HG03060 (cell line): ENCODE measurements around the gene LFNG.

ENCODE experiments used
- ATAC-seq: cut with Tn5 transposase; IDR thresholded peaks from one replicate; pipeline ENCODE4 v1.9.1; 2021; ENCODE audit warnings: low read depth, moderate number of reproducible peaks; ENCODE audit not compliant: unreplicated experiment

The LFNG gene

DNA sequence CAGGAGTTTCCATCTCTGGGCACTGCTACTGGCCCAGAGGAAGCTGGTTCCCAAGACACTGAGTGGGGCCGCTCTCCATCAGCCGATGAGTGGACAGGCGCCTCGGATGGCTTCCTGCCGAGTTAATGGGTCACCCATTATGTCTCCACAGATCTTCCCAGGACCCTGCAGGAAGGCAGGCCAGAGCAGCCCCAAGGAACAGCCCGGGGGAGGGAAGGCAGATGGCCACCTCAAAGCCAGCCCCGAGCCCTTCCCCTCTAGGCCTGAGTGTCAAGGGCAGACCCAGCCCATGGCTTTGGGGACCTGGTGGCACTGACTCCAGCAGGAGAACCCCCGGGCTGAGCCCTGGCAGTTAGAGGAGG lies 3.4 kb upstream of the LFNG start:
- ATAC-seq = no peak

DNA sequence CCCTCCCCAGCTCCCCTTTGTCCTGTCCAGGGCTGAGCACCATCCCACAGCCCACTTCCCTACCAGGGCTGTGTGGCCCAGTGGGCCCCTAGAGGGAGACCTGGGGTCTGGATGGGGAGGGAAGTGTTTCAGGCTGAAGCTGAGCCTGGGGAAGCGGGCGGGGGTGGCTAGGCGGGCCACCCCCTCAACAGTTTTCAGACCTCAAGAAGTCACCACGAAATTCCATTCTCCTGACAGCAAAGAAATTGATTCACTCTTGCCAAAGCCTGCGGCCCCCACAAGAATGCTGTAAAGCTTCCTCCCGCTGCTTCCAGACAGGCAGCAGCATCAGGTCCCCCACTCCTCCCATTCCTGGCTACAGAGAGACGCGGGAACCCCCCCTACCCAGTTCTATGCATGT lies 2.5 kb upstream of the LFNG start:
- ATAC-seq = no peak

DNA sequence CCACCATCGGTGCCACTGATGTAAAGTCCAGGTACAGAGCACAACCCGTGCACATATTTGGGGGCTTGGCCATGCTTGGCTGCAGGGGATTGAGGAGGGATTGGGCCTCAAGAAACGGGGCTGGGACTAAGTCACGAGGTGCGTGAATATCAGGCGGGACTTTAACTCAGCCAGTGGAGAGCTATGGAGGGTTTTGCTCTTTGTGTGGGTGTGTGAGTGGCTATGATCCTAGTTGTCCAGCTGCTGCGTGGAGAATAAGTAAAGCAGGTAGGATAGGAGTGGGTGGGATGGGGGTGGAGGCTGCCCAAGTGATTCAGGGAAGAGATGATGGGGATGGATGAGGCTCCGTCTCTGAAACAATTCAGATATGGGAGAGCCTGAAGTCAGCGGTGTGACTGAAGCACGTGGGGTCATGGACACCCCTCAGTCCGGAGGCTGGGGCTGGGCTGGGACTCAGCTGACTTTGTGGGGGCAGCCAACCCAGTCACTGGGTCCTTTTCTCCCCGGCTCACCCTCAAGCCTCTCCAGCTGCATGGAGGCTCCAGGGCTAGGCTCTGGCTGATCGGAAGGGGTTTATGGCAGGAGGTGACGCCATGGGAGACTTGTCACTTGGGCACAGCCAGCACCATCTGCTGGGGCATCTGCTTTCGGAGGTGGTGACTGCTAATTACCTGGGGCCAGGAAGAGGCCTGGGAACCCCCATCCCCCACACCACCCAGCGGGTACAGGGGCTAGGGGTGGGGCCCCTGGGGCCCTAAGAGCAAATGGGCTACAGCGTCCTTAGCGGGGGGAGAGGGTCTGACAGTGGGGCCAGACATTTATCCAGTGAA lies 1.7 kb upstream of the LFNG start:
- no peak for ATAC-seq

DNA sequence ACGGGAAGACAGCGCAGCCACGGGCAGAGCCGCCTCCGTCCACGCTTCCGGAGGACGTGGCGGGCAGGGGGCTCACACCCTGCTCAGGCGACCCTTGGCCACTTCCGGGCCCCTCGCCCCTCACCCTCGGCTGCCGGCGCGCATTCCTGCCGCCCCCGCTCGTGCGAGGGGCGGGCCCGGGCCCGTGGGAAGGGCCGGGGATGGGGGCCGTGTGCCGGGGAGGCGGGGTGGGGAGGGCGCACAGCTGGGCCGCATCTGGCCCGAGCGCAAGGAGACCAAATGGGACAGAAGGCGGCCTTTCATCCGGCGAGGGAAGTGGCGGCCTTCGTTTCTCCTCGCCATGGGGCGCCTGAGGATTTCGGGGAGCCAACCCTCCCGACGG lies 846 bp upstream of the LFNG start:
- no peak for ATAC-seq

DNA sequence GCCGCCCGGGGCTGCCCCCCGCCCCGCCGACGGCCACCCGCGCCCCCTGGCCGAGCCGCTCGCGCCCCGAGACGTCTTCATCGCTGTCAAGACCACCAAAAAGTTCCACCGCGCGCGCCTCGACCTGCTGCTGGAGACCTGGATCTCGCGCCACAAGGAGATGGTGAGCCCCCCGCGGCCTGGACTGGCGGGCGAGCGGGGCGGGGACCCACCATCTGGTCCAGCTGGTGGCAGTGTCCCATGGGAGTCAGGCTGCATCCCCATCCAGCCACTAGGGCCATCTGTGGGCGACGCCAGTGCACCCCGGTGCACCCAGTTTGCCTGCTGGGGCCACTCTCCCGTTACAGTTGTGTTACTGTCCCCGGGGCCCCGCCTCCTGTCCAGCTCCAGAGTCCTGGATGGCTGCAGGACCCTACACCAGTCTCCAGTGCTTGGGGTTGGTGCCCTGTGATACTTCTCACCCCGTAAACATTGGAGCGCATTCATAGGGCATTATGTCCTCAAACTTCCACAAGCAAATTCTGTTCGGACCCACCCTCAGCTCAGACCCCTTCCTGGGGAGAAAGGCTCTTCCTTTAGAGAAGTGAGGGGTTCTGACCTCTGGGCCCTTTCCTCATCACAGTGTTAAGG lies 672 bp downstream of the LFNG start:
- no peak for ATAC-seq

DNA sequence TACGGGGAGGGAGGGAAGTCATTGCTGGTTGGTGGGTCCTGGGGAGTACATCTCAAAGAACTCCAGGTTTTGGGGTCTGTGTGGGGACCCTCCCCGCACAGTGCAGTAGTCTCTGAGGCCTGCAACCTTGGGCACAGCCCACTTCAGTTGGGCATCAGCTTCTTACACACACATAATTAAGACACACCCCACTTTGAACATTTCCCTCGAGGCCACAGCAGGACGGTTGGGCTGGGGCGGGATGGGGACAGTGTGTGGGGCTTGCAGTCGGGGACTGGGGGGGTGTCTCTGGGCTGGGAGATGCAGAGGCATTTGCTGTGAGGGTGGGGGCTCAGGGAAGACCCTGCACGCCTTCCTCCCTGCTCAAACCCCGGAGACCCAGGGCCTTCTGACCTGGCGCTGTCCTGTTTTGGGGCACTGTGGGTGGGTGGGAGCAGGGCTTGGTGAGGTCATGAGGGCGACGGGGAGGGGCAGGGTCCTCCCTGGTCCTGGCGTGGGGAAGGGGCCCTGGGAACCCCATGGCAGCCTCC lies 1.3 kb downstream of the LFNG start:
- ATAC-seq = no peak

DNA sequence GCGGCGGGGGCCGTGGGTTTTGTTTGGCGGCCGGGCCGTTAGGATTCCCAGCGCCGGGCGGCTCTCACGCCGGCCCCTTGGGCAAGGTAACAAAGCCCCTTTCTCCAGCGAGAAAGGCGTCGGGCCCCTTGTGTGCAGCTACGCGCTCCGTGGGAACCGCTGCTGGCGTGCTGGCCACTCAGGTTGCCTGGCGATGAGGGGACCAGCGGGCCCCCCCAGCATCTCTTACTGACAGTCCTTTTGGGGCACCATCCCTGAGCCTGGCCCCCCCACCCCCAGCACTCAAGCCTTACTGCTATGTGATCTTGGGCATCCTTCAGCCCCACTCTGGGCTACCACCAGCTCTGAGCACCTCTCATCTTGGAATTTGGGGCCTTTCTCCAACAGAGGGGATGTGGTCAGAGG lies 1.8 kb downstream of the LFNG start:
- ATAC-seq = no peak

DNA sequence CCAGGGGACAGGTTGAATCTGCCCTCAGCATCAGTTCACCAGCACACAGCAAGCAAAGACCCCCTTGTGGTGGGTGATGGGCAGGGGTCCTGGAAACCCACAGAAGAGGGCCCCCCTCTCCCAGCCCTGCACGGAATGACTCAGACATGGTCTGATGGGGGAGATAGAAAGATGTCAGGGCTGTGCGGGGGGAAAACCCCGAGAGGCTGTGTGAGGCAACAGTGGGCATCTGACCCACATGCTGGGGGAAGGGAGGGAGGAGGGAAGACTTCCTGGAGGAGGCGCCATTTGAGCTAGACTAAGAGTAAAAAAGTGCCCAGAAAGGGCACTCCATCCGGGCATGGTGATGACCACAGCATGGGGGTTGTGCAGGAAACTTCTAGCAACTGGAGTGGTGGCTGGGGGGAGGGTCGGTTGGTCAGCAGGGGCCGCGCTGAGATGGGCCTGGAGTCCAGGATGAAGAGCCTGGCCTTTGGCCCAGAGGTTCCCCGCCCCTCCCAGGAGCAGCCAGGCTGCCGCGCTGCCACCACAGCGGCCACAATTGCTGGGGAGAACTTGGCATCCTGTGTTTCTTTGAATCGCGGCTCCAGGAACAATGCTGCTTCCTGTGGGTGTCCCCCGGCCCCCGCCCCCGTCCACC lies 2.5 kb downstream of the LFNG start:
- no peak for ATAC-seq

DNA sequence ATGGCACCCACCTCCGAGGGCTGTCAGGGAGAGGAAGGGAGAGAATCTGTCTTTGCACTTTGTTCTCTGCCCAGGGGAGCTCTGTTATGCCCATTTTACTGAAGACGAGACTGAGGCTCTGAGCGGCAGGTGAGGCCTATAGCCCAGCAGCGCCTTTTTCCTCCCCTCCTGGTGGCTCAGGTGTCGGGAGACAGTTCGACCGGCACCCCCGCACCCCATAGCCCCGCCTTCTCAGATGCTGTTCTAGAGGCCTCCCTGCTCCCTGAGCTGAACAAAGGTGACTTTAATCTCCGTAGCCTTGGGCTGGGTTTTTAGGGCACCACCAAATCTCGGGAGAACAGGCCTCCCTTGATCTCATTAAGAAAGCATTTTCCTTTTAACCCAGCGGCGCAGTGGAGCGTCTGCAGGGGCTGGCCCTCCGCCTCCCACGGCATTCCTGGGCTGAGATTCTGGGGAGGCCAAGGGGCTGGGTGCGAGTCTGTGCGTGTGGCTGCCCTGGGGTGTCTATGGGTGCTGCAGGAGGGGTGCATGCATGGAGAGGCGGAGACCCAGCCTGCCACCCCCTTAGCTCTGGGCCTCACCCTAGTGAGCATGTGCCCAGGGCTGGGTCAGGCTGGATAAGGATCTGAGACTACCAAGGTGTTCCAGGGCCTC lies 3.3 kb downstream of the LFNG start:
- ATAC-seq = no peak

DNA sequence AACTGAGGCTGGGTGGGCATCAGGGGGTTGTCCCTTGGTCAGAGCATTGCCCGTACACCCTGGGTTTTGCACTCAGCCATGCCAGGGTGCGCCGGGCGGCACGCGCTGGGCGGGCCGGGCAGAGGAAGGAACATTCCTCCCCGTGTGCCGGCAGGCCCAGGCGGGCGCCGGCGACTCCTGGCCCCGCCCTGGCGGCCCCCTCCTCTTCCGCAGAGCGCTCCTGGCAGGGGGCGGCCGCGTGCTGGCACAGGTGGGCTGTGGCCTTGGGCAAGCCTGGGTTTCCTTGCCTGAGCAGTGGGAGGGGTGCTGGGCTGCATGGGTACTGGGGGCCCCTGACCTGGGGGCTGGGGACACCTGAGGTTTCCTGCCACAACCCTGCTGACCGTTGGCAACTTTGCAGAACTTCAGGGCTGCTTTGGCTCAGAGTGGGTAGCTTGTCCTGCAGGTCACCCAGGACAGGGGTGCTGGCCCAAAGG lies 3.9 kb downstream of the LFNG start:
- ATAC-seq = no peak

DNA sequence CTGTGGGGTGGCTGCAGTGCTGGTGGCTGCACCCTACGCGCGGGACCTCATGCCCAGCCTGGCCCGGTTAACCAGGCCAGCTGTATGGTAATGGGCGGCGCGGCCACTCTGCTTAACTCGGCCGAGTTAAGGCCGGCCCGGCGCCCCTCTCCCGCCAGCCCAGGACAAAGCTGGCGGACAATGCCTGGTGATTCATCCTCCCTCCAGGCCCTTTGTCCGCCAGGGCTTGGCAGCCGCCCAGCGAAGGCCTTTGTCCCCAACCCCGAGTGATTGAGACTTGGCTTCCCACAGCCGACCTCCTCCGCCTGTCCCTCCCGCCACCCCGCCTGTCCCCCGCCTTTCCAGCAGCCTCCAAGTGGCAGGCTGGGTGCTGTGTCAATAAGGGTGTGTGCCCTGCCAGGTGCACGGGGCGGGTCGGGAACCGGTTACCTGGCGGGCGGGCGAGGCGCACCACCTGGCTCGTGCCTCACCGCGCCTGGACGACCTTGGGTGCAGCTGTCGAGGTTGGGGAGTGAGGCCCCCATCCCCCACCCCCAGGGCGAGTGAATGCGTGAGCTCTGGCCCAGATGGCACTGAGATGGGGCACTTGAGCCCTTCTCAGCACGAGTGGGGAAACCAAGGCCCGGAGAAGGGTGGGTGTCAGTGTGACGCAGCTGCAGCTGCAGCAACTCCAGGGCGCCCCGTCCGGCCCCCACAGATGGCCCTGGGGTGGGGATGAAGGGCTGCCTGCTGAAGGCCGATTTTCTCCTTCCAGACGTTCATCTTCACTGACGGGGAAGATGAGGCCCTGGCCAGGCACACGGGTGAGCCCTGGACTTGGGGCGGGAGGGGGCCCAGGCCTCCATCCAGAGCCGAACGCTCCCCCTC lies 4.6 kb downstream of the LFNG start:
- ATAC-seq = no peak

DNA sequence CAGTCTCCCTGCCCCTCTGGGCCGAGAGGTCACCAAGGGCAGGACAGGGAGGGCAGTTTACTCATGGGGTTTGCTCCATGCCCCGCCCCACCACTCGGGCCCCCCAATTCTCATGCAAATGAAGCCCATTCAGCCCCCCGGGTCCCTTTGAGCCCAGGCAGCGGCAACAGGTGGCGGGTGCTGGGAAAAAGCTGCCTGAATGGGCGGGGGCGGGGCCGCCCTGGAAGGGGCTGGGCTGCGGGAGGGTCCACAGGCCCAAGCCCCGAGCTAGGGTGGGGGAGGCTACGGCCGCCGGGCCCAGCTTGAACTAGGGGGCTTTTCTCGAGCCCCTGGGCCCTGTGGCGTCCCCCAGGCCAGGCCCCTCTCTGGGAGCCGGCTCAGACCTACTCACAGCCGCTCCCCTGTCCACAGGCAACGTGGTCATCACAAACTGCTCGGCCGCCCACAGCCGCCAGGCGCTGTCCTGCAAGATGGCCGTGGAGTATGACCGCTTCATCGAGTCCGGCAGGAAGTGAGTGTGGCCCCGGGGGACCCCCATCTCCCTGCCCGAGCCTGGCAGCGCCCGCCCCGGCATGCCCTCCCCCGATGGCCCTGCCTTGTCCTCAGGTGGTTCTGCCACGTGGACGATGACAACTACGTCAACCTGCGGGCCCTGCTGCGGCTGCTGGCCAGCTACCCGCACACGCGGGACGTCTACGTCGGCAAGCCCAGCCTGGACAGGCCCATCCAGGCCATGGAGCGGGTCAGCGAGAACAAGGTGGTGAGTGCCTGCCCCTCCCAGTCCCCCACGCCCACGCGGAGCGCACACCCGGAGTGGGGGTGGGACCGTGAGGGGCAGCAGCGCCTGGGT lies 5.5 kb downstream of the LFNG start:
- no peak for ATAC-seq

DNA sequence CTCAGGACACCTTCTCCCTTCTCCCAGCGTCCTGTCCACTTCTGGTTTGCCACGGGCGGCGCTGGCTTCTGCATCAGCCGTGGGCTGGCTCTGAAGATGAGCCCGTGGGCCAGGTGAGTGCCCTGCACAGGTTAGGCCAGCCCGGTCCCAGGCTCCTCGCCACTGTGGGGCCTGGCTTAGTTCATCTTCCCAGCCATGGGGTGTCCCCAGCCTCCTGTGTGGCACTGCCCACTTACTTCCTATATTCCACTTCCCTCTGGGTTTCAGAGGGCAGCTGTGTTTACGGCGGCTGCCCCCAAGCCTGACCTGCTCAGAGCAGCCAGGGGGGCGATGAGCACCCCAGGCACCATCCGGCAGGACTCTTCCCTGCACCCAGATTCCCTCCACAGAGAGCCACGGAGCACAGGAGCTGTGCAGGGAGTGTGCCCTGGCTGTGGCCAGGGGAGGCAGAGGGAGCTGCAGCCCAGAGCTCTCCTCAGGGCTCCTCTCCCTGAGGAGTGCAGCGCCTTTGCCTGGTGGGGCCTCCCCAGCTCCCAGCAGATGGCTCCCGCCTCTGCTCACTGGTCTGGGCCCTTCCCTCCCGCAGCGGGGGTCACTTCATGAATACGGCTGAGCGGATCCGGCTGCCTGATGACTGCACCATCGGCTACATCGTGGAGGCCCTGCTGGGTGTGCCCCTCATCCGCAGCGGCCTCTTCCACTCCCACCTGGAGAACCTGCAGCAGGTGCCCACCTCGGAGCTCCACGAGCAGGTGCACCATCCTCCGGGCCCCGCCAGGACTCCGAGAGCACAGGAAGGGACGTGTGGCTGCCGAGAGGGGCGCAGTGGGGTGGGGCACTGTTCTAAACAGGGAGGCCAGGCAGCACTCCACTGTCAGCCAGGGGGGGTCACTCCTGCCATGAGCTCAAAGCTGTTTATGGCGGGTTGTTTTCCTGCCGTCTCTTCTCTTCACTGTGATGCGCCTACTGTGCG lies 6.4 kb downstream of the LFNG start:
- ATAC-seq = no peak

DNA sequence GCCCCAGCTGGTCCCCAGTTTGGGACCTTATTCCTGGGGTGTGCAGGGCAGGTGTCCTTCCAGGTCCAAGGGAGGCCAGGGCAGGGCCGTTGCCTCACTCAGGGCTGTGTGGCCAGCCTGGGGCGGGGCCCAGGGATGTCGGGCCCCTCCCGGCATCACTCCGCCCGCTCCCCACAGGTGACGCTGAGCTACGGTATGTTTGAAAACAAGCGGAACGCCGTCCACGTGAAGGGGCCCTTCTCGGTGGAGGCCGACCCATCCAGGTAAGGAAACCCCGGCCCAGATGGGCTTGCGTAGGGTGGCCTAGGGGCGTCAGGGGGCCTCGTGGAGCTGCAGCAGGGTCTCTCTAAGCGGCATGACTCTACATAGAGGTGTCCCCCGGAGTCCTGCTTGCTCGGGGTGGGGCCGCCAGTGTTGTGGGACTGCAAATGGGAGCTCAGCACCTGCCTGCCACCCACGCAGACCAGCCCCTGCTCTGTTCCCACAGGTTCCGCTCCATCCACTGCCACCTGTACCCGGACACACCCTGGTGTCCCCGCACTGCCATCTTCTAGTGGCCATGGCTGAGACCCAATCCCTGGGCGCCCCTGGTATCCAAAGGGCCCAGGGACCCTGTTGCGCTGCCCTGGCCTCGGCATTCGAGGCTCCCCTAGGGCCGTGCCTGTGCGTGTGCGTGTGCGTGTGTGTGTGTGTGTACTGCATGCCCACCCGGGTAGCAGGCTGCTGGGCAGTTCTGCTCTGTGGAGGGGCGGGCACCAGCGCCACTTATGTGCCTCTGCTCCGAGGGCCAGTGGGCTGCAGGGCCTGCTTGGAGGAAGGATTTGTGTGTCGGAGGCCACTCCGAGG lies 7.3 kb downstream of the LFNG start:
- ATAC-seq = no peak

DNA sequence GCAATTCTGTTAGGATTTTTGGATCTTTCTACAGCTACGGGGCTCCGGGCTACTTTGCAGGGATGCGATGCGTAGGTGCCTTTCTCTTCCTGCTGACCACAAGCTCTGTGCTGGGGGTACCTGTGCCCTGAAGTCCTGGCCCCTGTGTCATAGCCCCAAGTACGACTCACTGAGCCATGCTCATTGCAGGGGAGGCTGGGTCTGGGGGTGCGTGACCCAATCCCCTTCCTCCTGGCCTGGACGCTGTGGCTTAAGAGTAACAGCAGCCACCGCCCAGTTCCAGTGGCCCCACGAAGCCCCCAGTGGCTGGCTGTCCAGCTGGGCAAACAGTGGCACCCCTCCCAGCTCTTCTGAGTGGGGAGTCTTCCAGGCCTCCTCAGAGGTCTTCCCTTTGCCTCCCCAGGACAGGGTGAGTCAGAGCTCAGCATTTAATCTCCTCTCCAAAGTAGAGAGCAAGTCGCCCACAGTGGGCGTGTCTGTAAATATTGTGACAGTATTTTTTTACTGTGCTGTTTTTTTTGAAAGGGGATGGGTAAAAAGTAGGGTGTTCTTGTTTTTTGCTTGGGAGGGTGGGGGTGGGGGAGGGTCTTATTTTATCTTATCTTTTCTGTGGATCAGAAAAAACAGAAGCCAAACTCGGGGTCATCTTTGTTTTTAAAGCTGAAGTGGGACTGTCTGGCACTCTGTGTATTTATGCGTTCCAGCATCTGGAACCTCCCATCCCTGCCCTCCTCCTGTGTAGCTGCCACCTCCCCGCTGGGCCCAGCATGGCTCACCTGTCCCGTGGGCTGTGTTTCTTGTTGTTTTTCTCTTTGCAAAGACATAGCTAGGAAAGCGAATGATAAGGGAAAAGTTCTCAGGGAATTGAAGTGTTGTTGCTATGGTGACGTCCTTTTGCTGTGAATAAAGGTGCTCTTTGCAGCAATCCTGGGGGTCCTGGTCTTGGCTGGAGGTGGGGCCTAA lies 8.2 kb downstream of the LFNG start:
- no peak for ATAC-seq

DNA sequence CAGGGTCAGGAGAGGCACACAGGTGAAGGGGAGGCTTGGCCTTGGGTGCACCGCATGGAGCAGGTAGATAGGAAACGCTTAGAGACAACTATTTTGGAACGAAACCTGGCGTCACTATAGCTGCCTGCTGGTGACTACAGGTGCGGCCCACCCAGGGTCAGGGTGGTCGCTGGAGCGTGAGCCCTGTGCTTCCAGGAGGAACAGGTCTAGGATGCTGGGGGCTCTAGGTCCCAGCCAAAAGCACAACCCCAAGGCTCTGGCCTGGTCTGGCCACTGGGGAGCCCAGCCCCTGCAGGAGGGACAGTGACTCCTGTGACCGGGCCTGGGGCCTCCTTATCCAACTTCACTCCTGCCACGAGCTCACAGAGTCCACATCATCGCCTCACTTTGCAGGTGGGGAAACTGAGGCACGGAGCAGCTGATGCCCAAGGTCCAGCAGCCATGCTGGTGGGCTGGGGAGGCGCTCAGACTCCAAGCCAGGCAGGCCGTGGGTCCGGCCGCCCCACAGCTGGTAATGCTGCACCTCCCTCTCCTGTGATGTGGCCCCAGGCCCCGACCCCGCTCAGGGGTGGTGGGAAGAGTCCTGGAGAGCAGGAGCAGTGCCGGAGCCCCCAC lies 9.0 kb downstream of the LFNG start:
- no peak for ATAC-seq
